Stimulated activated CD4-positive, alpha-beta T cell treated with anti-CD3 and anti-CD28 coated beads, Interleukin-12 subunit alpha, Interleukin-12 subunit beta, amount 100 ng/mL, for 48 hours (primary cell): Measurements from ENCODE around the gene SLC25A42.
"Not testable (repeated sequence)": the region's sequence is repeated elsewhere in the genome, so short reads cannot be mapped to it uniquely, and the experiment has no call there.

Experiments
- DNase-seq, 3 donors: peaks; one replicate each; pipeline ENCODE4 v3.0.0-alpha.2; 2020; ENCODE audit warnings: low read depth in 2 of 3, low spot score in 1 of 3

The SLC25A42 gene

DNA sequence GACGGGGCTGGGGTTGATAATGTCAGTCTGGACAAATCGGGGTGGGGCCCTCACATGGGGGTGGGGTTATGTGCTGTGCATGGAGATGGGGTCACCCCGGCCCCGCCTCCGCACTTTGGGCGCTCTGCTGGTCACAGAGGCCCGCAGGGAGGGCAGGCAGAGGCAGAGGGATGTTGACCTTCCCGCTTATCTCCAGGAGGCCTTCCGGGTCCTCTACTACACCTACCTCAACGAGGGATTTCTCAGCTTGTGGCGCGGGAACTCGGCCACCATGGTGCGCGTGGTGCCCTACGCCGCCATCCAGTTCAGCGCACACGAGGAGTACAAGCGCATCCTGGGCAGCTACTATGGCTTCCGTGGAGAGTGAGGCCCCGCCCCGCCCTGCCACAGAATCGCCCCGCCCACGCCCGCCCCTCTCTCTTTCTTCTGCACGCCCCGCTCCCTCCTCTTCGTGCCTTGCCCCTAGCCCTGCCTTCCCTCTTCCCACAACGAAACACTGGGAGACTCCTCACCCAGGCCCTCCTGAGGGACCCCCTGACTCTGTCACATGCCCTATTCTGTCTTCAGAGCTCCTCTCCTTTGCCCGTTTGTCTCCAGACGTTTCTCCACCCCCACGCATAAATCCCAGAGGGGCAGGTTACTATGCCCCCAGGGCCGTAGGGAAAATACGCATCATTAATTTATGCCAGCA lies 41.7 kb downstream of the SLC25A42 start:
- no peak for DNase-seq

DNA sequence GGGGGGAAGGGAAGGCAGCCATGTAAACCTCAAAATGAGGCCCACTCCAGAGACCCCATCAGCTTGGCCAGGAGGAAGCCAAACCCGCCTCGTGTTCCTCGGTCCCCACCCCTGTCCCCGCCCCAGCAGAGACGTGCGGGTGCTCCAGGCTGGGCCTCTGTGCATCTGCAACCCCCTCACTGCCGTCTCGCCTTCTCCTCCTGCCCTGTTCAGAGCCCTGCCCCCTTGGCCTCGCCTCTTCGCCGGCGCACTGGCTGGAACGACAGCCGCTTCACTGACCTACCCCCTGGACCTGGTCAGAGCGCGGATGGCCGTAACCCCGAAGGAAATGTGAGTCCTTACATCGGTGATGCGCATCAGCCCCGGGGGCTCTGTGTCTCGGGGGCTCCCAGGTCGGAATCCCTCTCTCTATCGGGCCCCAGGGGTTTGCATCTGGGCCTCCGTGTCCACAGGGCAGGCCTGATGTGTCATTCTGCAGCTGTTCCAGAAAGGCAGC lies 42.3 kb downstream of the SLC25A42 start:
- no peak for DNase-seq

DNA sequence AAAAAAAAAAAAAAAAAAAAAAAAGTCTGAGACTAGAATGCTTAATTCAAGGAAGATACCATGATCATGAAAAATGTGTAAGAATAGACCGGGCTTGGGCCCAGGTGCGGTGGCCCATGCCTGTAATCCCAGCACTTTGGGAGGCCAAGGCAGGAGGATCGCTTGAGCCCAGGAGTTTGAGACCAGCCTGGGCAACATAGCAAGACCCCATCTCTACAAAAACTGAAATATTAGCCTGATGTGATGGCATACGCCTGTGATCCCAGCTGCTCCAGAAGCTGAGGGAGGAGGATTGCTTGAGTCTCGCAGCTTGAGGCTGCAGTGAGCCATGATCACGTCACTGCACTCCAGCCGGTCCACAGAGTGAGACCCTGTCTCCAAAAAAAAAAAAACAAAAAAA lies 43.1 kb downstream of the SLC25A42 start:
- DNase-seq: not testable (repeated sequence)

DNA sequence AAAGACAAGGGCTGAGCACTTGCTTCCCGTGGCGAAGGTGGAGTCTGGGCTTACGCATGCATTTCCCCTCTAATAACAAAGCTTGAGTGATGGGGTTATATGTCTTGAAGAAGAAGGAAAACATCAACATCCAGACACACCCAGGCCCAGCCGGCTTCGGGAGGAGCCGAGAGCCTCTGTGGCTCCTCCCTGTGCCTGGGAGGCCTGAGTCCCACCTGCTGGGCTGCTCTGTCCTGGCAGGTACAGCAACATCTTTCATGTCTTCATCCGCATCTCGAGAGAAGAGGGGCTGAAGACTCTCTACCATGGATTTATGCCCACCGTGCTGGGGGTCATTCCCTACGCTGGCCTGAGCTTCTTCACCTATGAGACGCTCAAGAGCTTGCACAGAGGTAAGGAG lies 43.9 kb downstream of the SLC25A42 start:
- no peak for DNase-seq

DNA sequence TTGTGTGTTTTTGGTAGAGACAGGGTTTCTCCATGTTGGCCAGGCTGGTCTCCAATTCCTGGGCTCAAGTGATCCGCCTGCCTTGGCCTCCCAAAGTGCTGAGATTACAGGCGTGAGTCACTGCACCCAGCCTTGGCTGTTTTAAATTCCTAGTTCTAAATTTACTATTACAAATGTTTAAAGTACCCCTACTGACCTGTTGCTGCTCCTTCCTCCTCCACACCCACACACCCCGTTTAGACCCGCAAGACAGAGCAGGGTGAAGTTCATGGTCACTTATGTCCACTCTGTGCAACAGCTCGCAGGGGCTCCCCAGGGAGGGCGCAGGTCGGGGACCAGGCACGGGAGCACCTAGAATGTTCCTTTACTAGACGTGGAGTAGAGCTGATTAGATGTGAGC lies 45.8 kb downstream of the SLC25A42 start:
- DNase-seq: no peak

DNA sequence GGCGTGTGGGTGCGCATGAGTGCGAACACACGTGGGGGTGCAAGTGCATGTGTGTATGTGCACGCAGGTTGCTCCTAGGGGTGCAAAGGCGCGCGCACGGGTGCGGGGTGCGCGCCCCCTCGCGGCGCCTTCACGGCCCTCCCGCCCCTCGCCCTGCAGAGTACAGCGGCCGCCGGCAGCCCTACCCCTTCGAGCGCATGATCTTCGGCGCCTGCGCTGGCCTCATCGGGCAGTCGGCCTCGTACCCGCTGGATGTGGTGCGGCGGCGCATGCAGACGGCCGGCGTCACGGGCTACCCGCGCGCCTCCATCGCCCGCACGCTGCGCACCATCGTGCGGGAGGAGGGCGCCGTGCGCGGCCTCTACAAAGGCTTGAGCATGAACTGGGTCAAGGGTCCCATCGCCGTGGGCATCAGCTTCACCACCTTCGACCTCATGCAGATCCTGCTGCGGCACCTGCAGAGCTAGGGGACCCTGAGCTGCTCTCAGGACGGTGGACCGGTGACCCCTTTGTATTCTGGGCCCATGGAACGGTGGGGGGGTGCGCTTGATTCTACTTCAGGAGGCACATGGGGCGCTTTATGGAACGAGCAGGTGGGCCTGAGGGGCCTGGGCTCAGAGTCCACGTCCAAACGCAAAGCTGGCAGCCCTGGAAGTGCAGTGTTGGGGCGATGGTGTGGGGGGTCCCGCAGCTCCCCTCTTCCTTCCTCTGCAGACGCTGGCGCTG lies 46.8 kb downstream of the SLC25A42 start:
- no peak for DNase-seq

DNA sequence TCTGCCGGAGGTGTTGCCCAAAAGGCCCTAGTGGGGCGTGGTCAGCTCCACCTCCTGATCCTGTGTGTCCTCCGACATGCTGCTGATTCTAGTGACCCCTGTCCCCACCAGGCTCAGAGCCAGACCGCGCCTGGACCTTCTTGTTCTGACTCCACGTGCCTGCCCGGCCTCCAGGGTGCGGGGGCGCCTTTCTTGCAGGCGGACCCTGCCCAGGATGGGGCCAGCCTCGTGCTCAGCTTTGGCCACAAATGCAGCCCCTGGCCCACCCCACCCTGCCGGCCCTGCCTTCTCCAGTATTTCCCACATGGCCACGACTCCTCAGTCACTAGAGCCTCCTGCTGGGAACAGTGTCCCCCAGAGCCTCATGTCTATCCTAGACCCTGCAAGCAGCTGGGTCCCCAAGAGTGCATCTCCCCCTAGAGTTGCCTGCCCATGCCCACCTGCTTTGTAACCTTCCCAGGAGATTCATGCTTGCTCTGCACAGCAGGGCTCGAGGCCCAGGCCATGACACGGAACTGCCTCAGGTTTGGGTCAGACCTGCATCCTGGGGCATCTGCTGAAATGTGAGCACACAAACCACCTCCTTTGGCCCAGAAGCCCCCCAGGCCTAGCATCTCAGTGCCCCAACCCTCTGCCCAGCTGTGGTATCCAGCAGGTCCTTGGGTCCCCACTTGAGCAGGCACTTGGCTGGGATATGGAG lies 47.5 kb downstream of the SLC25A42 start:
- no peak for DNase-seq

DNA sequence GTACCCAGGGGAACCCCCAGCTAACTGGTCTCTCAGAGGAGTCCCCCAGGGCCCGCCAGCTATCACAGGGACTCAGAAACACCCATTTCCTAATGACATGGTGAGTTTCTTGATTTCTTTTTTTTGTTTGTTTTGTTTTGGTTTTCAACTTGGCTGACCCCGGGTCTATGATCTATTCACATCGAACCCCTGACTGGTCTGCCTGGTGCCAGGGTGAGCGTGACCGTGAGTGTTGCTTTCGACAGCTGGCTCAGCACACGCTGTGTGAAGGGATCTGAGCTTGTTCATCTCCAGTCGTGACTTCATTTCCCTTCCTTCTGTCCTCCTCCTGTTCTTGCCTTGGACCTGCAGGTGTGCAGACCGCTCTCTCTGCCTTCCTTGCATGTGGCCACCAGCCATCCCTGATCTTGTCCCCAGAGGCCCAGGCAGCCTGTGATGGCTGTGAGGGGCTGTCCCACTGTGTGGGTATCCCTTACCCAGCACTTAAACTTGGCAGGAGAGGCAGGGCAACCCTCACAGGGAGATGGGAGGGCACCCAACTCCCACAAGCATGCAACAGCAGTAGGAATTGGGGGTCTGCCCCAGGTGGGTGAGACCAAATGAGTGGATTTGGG lies 48.3 kb downstream of the SLC25A42 start:
- DNase-seq: no peak

DNA sequence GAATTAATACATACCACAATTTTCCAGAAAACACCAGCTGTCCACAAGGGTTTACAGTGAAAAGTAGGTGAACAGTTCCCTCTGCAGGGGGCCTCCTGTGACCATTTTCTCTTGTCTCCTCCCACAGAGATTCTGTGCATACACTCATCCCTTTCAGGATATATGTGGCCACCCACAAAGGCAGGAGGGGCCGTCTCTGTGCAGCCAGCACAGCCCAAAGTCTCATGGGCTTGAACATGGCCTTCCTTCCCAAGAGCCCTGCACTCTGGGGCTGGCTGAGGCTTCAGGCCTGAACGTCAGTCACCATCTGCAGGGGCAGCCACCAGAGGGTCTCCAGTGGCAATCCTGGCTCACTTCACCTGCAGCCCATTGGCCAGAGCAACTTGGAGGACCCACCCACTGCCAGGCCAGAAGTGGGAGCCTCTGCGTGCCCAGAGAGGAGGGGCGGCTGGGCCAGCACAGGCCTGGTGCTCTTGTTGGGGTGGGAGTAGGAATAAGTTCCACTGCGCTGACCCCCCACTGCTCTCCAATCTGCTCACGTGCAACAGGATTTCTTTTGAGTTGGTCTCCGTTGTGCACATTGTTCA lies 49.3 kb downstream of the SLC25A42 start:
- DNase-seq: no peak

DNA sequence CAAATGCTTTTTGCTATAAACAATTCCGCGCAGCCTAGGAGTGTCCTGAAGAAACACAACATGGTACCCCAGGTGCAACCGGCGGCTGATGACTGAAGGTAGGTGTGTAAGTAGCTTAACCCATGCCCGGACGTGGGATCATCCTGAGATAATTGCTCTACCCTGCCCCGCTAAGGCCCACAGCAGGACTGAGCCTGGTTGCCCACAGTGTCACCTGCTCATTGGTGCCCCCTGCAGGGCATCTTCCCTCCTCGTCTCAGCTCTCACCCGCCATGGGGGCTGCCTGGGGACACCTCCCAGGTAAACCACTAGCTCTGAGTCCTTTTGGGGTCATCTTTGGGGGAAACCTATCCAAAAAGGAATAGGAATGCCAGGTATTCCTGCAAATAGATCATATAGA lies 52.2 kb downstream of the SLC25A42 start:
- peak in 2 of 3 donors; percentile 36 to 47 for DNase-seq

DNA sequence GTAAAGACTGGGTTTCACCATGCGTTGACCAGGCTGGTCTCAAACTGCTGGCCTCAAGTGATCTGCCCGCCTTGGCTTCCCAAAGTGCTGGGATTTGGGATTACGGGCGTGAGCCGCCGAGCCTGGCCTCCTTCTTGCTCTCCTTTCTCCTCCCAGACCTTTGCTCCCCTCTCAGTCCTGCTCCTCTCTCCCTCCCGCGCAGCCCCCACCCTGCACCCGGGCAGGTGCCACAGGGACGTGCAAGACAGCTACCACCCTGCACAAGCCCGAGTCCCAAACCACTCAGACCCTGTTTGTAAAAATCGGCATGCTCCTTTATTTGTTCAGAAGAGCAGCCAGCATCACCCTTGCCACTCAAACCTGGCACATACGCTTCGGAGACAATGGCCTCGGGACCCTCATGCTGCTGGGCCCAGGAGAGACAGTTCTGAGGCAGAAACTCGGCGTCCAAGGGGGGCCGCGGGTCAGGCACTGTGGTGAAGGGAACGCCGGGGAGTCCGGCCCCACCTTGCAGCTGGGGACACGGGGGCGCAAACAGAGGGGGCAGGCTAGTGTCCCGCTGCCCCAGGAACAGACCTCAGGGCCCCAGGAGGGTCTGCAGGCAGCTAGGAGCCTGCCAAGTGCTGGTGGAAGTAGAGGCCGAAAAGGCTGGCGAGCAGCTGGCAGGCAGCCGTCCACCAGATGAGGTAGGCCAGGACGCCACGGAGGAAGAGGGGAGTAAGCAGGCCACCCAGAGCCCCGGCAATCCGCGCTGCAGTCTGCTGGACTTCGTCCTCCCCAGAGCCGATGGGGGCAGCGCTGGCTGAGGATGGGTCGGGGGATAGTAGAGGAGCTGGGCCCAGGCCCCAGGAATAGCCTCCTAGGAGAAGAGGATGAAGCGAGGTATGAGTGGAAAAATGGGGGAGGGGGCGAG lies 55.8 kb downstream of the SLC25A42 start:
- DNase-seq: no peak

DNA sequence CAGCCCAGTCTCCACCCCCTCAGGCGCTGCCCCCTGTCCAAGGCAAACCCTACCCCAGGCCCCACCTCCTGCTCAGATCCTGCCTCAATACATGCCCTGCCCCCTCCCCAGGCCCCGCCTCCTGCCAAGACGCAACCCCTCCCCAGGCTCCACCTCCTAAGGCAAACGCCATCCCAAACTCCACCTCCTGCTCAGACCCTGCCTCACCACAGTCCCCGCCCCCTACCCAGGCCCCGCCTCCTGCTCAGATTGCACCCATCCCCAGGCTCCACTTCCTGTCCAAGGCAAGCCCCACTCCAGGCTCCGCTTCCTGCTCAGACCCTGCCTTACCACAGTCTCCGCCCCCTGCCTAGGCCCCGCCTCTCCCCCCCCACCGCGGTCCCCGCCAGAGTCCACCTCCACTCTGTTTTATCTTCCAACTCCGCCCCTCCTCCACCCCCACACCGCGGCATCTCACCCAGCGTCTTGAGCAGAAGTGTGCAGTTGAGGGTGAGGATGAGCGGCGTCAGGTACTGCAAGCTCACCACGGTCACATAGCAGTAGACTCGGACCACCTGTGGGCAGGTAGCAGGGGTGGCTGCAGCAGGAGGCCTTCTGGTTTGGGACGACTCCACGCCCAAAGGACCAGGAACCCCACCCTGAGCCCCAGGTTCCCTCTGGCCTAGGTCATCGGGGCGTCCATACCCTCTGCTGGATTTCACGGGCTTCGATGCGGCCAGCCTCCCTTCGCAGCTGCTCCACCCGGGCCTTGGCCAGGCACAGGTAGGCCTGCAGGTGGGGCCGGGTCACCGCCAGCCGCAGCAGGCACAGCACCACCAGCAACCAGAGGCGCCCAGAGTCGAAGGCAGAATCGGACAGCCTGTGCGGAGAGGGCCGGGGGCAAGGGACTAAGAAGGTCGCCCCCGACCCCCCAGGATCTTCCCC lies 56.8 kb downstream of the SLC25A42 start:
- DNase-seq: peak in 1 of 3 donors; percentile 16

DNA sequence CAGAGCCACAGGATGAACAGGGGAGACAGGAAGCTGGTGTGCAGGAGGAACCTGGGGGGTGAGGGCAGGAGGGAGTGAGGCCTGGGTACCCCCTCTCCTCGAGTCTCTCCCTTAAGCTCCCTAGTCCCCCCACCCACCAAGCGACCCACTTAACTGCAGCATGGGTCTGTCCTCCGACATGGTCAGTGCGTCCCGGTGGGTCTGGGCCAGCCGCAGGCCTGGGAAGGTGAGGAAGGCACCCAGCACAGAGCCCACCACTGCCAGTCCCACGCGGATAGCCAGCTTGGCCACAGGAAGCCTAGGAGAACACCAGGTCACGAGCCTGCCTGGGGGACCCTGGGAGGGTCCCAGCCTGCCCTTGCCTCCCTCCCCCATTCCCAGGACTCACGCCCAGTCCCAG lies 57.6 kb downstream of the SLC25A42 start:
- DNase-seq: no peak

DNA sequence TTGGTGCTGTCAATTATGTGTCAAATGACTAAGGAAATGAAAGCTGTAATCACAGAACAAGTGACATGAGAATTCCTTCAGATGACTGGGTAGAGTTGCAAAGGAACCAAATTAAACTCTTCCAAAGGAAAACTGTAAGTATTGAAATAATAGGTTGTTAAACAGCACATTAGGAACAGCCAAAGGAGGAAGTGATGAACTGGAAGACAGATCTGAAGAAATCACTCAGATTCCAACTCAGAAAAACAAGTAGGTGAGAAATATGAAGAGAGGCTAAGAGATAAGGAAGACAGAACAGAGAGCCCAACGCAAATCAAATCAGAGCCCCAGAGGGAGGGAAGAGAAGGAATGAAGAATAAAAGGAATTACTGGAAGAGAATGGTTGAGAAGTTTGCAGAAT lies 59.1 kb downstream of the SLC25A42 start:
- DNase-seq: no peak

DNA sequence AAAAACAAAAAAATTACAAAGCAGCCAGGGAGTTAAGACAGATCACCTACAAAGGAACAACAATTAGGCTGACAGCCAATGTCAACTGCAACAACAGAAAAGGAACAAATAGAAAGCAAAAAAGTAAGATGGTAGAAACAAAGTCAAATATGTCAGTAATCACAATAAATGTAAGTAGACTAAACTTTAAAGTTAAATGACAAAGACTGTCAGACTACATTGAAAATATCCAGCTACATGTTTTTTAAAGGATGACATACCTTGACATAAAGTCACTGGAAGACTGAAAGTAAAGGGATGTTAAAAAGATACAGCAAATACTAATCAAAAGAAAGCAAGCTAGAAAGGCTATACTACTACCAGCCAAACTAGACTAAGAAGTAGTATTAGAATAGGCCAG lies 59.6 kb downstream of the SLC25A42 start:
- no peak for DNase-seq

DNA sequence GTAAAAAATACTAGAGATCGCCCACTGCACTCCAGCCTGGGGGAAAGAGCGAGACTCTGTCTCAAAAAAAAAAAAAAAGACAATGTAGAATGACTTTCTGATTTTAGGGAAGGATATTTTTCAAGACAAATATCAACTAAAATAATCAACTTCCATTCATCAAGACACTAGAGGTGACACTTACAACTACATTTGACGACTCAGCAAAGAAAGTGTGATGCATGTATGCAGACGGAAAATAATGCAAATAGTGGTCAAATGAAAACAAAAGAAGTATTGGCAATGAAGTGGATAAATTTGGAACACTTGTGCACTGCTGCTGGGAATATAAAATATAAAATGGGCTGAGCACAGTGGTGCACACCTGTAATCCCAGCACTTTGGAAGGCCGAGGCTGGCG lies 62.3 kb downstream of the SLC25A42 start:
- no peak for DNase-seq

DNA sequence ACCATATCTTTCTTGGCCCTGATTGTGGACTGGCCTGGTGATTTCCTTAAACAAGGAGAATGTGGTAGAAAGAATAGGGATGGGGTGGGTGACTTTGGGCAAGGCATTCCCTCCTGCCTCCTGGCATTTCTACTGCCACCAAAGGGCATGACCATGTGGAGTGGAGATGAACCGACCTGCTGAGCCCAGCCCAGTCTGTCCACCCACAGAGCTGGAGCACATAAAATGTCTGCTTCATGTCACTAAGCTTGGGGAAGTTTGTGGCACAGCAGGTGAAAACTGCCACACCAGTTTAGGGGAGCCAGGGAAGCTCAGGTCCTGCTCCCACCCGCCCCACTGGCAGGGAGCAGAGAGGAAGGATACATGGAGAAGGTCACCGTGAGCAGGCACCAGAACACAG lies 68.2 kb downstream of the SLC25A42 start:
- no peak for DNase-seq

DNA sequence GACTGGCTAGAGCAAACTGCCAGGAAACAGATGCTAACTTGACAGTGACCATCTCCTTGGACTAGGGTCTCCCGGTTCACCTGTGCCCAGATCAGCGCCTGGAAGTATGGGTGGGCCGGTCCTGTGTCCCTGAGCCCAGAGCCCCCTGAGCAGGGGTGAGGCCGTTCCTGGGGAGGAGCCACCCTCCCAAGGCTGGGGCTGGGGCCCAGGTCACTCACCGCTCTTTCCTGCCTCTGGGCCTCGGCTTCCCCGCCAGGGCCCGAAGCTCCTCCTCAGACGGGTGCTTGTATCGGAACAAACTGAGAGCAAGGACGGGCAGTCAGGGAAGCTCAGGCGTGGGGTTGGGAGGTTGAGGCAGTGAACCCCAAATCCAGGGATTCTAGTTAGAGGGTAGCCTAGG lies 69.1 kb downstream of the SLC25A42 start:
- no peak for DNase-seq

DNA sequence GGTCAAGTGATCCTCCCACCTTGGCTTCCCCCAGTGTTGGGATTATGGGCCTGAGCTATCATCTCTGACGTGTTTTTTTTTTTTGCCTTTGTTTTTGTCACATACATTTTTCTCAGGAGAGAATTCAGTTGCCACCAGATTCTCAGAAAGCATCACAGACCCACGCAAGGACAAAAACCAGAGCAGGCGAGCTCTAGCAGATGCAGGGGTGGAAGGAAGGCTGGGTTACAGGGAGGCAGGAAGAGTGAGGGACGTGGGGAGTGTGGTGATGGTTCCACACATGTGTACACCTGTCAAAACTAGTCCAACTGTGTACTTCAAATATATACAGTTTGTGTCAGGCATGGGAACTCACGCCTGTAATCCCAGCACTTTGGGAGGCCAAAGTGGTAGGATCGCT lies 70.2 kb downstream of the SLC25A42 start:
- no peak for DNase-seq
